HCT116 (cell line): ENCODE results near the gene SBNO2. TPM values are rescaled to one million over a fixed set of nuclear protein-coding genes. Genes with fewer than 3 reads are reported as not detected.
A peak's percentile ranks its signal among the peaks of the same experiment; 100 is the strongest.

Experiments used
- ATAC-seq: fragments of 200-7000 bp; cut with Tn5 transposase; 2 replicates; pipeline ENCODE4 v1.9.1; 2020; ENCODE audit warnings: mild to moderate bottlenecking, moderate library complexity
- BruUV-seq: library from RNA; stranded (reverse); fragments of 400-500 nt; replicated peaks from 2 replicates; lab custom pipeline; 2021; lab: Mats Ljungman, UMichigan
- CTCF ChIA-PET: fragments of 300-600 bp; sonication (Branson Sonifier 250); formaldehyde crosslinking; loops from one replicate; lab custom pipeline; 2021; ENCODE audit warnings: antibody characterized with exemption; lab: Charles Lee
- POLR2A ChIA-PET: fragments of 300-600, 350-600 bp; sonication (Branson Sonifier 250); formaldehyde crosslinking; loops from one replicate; lab custom pipeline; 2021; ENCODE audit warnings: antibody characterized with exemption; lab: Charles Lee
- RAD21 ChIA-PET, 2 experiments: fragments of 300-600 bp; sonication (Branson Sonifier 250); formaldehyde crosslinking; loops; one replicate each; lab custom pipeline; 2023; ENCODE audit warnings: low total read pairs in 2 of 2; ENCODE audit not compliant: uncharacterized antibody in 2 of 2, unreplicated experiment in 2 of 2, low non-redundant PET in 1 of 2; lab: Charles Lee
- DNase-seq: peaks from one replicate; pipeline ENCODE4 v3.0.0-alpha.2; 2010; ENCODE audit warnings: low read depth, low spot score
- H2AFZ ChIP-seq: fragments of 200-600 bp; shearing (Covaris generic), sonication (generic); 2 replicates; pipeline ENCODE4 v1.6.1; 2017; ENCODE audit warnings: low read depth, mixed run types, mixed read lengths, antibody characterized with exemption, low read length; ENCODE audit not compliant: poor library complexity, severe bottlenecking
- H3K27ac ChIP-seq: 2 replicates; pipeline ENCODE4 v1.5.1; 2012; ENCODE audit warnings: low read depth, low read length
- H3K27me3 ChIP-seq: fragments of 200-600 bp; sonication (generic); 2 replicates; pipeline ENCODE4 v1.6.1; 2016; ENCODE audit warnings: mixed run types, low read length, mixed read lengths; ENCODE audit not compliant: insufficient read depth
- H3K36me3 ChIP-seq, 2 experiments: fragments of 200-500 bp in 1 of 2; fragments of 200-600 bp in 1 of 2; sonication (Bioruptor generic) in 1 of 2; sonication (generic) in 1 of 2; 2 replicates each; pipeline versions ENCODE4 v1.5.1 to v1.6.1; 2014 to 2016; ENCODE audit warnings: low read length in 2 of 2, inconsistent platforms in 1 of 2, mixed read lengths in 1 of 2, mixed run types in 1 of 2; ENCODE audit not compliant: insufficient read depth in 2 of 2, control insufficient read depth in 1 of 2
- H3K4me1 ChIP-seq, 2 experiments: fragments of 200-600 bp in 1 of 2; sonication (generic) in 1 of 2; 2 replicates each; pipeline versions ENCODE4 v1.5.1 to v1.6.1; 2012 to 2017; ENCODE audit warnings: low read length in 2 of 2, inconsistent platforms in 1 of 2, mild to moderate bottlenecking in 1 of 2, mixed read lengths in 1 of 2, mixed run types in 1 of 2, moderate library complexity in 1 of 2; ENCODE audit not compliant: insufficient read depth in 2 of 2, control insufficient read depth in 1 of 2
- H3K4me2 ChIP-seq: fragments of 200-600 bp; sonication (generic); 2 replicates; pipeline ENCODE4 v1.6.1; 2017; ENCODE audit warnings: mixed run types, low read length, mixed read lengths
- H3K4me3 ChIP-seq, 2 experiments: fragments of 200-600 bp in 1 of 2; sonication (generic) in 1 of 2; replicated peaks in 1 of 2; 2 replicates each; pipeline ENCODE4 v1.5.1; 2011 to 2016; ENCODE audit warnings: low read length in 2 of 2, control low read depth in 1 of 2, low read depth in 1 of 2, mild to moderate bottlenecking in 1 of 2, mixed read lengths in 1 of 2, mixed run types in 1 of 2
- H3K79me2 ChIP-seq: fragments of 200-600 bp; sonication (generic); 2 replicates; pipeline ENCODE4 v1.6.1; 2017; ENCODE audit warnings: mild to moderate bottlenecking, mixed run types, low read length, moderate library complexity, mixed read lengths; ENCODE audit not compliant: insufficient read depth
- H3K9ac ChIP-seq: fragments of 200-600 bp; sonication (generic); 2 replicates; pipeline ENCODE4 v1.6.1; 2016; ENCODE audit warnings: low read length, mixed read lengths
- H3K9me2 ChIP-seq: fragments of 200-600 bp; sonication (generic), shearing (Covaris generic); 2 replicates; pipeline ENCODE4 v1.6.1; 2017; ENCODE audit warnings: mixed run types, mild to moderate bottlenecking, moderate library complexity; ENCODE audit not compliant: insufficient read depth
- H3K9me3 ChIP-seq, 2 experiments: fragments of 200-500 bp in 1 of 2; fragments of 200-600 bp in 1 of 2; sonication (Bioruptor generic) in 1 of 2; sonication (generic) in 1 of 2; 2 replicates each; pipeline ENCODE4 v1.6.1; 2014 to 2017; ENCODE audit warnings: low read length in 2 of 2, mixed read lengths in 2 of 2, inconsistent platforms in 1 of 2, low read depth in 1 of 2, mild to moderate bottlenecking in 1 of 2, mixed run types in 1 of 2, moderate library complexity in 1 of 2; ENCODE audit not compliant: control insufficient read depth in 1 of 2, insufficient read depth in 1 of 2
- H4K20me1 ChIP-seq: fragments of 200-600 bp; sonication (generic), shearing (Covaris generic); 2 replicates; pipeline ENCODE4 v1.6.1; 2017; ENCODE audit warnings: mixed run types, mild to moderate bottlenecking, moderate library complexity; ENCODE audit not compliant: insufficient read depth
- ATF3 ChIP-seq: IDR thresholded peaks from 2 replicates; pipeline ENCODE4 v1.6.1; 2012
- CBX3 ChIP-seq: IDR thresholded peaks from 2 replicates; pipeline ENCODE4 v1.6.1; 2012; ENCODE audit warnings: low read depth
- CEBPB ChIP-seq: IDR thresholded peaks from 2 replicates; pipeline ENCODE4 v1.6.1; 2012; ENCODE audit warnings: low read depth
- CTCF ChIP-seq, 3 experiments: fragments of 200-600 bp in 1 of 3; sonication (generic) in 1 of 3; IDR thresholded peaks in 2 of 3; conservative IDR thresholded peaks in 1 of 3; 2 replicates each; pipeline ENCODE4 v1.5.1; 2012 to 2017; ENCODE audit warnings: low read depth in 2 of 3, low read length in 2 of 3, antibody characterized with exemption in 1 of 3, borderline replicate concordance in 1 of 3, control low read depth in 1 of 3, mild to moderate bottlenecking in 1 of 3, mixed read lengths in 1 of 3, mixed run types in 1 of 3, moderate library complexity in 1 of 3; ENCODE audit not compliant: insufficient read depth in 1 of 3
- EGR1 ChIP-seq: IDR thresholded peaks from 2 replicates; pipeline ENCODE4 v1.6.1; 2012; ENCODE audit warnings: low read depth
- ELF1 ChIP-seq: IDR thresholded peaks from 2 replicates; pipeline ENCODE4 v1.6.1; 2012; ENCODE audit warnings: low read depth, borderline replicate concordance
- EZH2 ChIP-seq: fragments of 200-600 bp; sonication (generic); IDR thresholded peaks from 2 replicates; pipeline ENCODE4 v1.6.1; 2017; ENCODE audit warnings: antibody characterized with exemption, mixed run types
- EZH2phosphoT487 ChIP-seq: fragments of 200-600 bp; IDR thresholded peaks from 2 replicates; pipeline ENCODE4 v1.6.1; 2018; ENCODE audit warnings: antibody characterized with exemption, borderline replicate concordance
- FOSL1 ChIP-seq: IDR thresholded peaks from 2 replicates; pipeline ENCODE4 v1.6.1; 2012; ENCODE audit warnings: low read depth
- MAX ChIP-seq: IDR thresholded peaks from 2 replicates; pipeline ENCODE4 v1.6.1; 2012
- POLR2A ChIP-seq: IDR thresholded peaks from 2 replicates; pipeline ENCODE4 v1.7.0; 2011; ENCODE audit warnings: borderline replicate concordance; ENCODE audit not compliant: insufficient read depth, insufficient read length; ENCODE audit errors: extremely low read depth
- POLR2AphosphoS5 ChIP-seq: IDR thresholded peaks from 2 replicates; pipeline ENCODE4 v1.6.1; 2011; ENCODE audit warnings: mild to moderate bottlenecking, low read depth, low read length, moderate library complexity
- RAD21 ChIP-seq: IDR thresholded peaks from 2 replicates; pipeline ENCODE4 v1.6.1; 2012; ENCODE audit warnings: low read depth, mild to moderate bottlenecking
- REST ChIP-seq: IDR thresholded peaks from 2 replicates; pipeline ENCODE4 v1.6.1; 2012; ENCODE audit warnings: low read depth
- SIN3A ChIP-seq: IDR thresholded peaks from 2 replicates; pipeline ENCODE4 v1.6.1; 2012; ENCODE audit warnings: low read depth
- SRF ChIP-seq: IDR thresholded peaks from 2 replicates; pipeline ENCODE4 v1.6.1; 2012; ENCODE audit warnings: low read depth
- ZBTB33 ChIP-seq: IDR thresholded peaks from 2 replicates; pipeline ENCODE4 v1.6.1; 2011; ENCODE audit warnings: mild to moderate bottlenecking, low read length, moderate library complexity; ENCODE audit not compliant: insufficient replicate concordance; ENCODE audit errors: extremely low read depth
- ZFX ChIP-seq: fragments of 450-650 bp; IDR thresholded peaks from 2 replicates; pipeline ENCODE4 v1.6.1; 2017
- ZNF274 ChIP-seq: fragments of 200-500 bp; sonication (Bioruptor generic); IDR thresholded peaks from 2 replicates; pipeline ENCODE4 v1.6.1; 2014; ENCODE audit warnings: mild to moderate bottlenecking, low read depth, low read length, inconsistent platforms
- intact Hi-C: fragments of 100-400 bp; cut with micrococcal nuclease; formaldehyde crosslinking; loops from 2 replicates; pipeline ENCODE4 v1.10.0; 2022
- total RNA-seq: library from RNA; stranded (reverse); gene quantifications from one replicate; pipeline ENCODE4 v1.2.1, GENCODE V29; 2021; ENCODE audit not compliant: unreplicated experiment

The SBNO2 gene
- total RNA-seq, 1 experiment from 2014 or later, result 66.4 TPM

- peaks cover 39 to 69% of the 10 kb centered on the region in 2 experiments for H3K4me1 ChIP-seq
Observed at GRCh38 chr19:1098177-1099051, 75.7 kb downstream of the SBNO2 start.

More at GRCh38 chr19:1098177-1099051, 75.7 kb downstream of the SBNO2 start:
- peaks cover 0 to 4% of the 10 kb centered on the region in 2 experiments; a peak in 1 of 4 replicates for H3K9me3 ChIP-seq
- no peaks in the 10 kb centered on the region for H3K9me2 ChIP-seq
- ChIA-PET RAD21 (no interaction called here), POLR2A (no interaction called here)
- intact Hi-C loops, result no loop called here
- no peaks in the 10 kb centered on the region; the same call in 1 of the 2 replicates for H4K20me1 ChIP-seq
- no peak overlapping the region for H2AFZ ChIP-seq
- ATAC-seq, result no peak
- H3K9ac ChIP-seq, result no peak overlapping the region
- peaks cover 18% of the 10 kb centered on the region for H3K79me2 ChIP-seq
- H3K27ac ChIP-seq, result peak overlapping the region; percentile 51; the same call in 1 of the 2 replicates
- TF ChIP-seq REST, result no peak
- TF ChIP-seq MAX, result no peak
- no peak for TF ChIP-seq EGR1
- TF ChIP-seq FOSL1, result no peak
- no peak for TF ChIP-seq CTCF (IDR thresholded peaks at IDR 0.05 in 2 of 3, conservative IDR thresholded peaks at IDR 0.05 in 1 of 3; ENCODE audit: borderline replicate concordance in 1 of 3, insufficient read depth in 1 of 3, low read depth in 2 of 3, low read length in 2 of 3)
- TF ChIP-seq ELF1, result no peak
- no peak for TF ChIP-seq EZH2
- TF ChIP-seq CEBPB, result no peak
- no peak for TF ChIP-seq ZFX
- no peak for TF ChIP-seq ZNF274
- no peak for TF ChIP-seq ATF3
- no peak for TF ChIP-seq EZH2phosphoT487
- no peak for TF ChIP-seq RAD21
- TF ChIP-seq SRF, result no peak
- no peak for TF ChIP-seq CBX3
- no peak for TF ChIP-seq POLR2AphosphoS5
- TF ChIP-seq POLR2A, result no peak
- TF ChIP-seq ZBTB33, result no peak
- TF ChIP-seq SIN3A, result no peak
- TF ChIP-seq, all 23 proteins: peak for 0
- H3K4me2 ChIP-seq, result peak overlapping the region; percentile 20
- DNase-seq, result no peak
- no peak overlapping the region for H3K4me3 ChIP-seq
- H3K36me3 ChIP-seq, result peaks cover 3 to 9% of the 10 kb centered on the region in 2 experiments; a peak in 2 of 4 replicates
- H3K27me3 ChIP-seq, result no peaks in the 10 kb centered on the region
- no TSS peak for BruUV-seq
- CTCF ChIA-PET, result no interaction called here
